NOMO-1 treated with DMSO at 0.1 percent for 48 hours (cell line): ENCODE data around the gene CPNE4.

Experiments used
- DNase-seq: peaks from one replicate; lab custom pipeline; 2025; ENCODE audit not compliant: unreplicated experiment; lab: John Stamatoyannopoulos, UW

Gene CPNE4

GRCh38 chr3:131744765-131745164 is 290.0 kb downstream of the CPNE4 start:
- DNase-seq: no peak

GRCh38 chr3:131743126-131743525 is 291.7 kb downstream of the CPNE4 start:
- no peak for DNase-seq

GRCh38 chr3:131739211-131739610 is 295.6 kb downstream of the CPNE4 start:
- no peak for DNase-seq

- DNase-seq: no peak
Observed at GRCh38 chr3:131738095-131738494, 296.7 kb downstream of the CPNE4 start.

- no peak for DNase-seq
Observed at GRCh38 chr3:131735544-131735943, 299.3 kb downstream of the CPNE4 start.

- DNase-seq: no peak
Observed at GRCh38 chr3:131735116-131735515, 299.7 kb downstream of the CPNE4 start.

GRCh38 chr3:131733086-131733841 is 301.6 kb downstream of the CPNE4 start:
- no peak for DNase-seq

- DNase-seq: no peak
Observed at GRCh38 chr3:131731709-131732108, 303.1 kb downstream of the CPNE4 start.

GRCh38 chr3:131730581-131730980 is 304.2 kb downstream of the CPNE4 start:
- no peak for DNase-seq

GRCh38 chr3:131729643-131730017 is 305.2 kb downstream of the CPNE4 start:
- DNase-seq: no peak

- DNase-seq: no peak
Observed at GRCh38 chr3:131728898-131729642, 305.7 kb downstream of the CPNE4 start.

- DNase-seq: no peak
Observed at GRCh38 chr3:131725414-131725813, 309.4 kb downstream of the CPNE4 start.

GRCh38 chr3:131723343-131723742 is 311.5 kb downstream of the CPNE4 start:
- no peak for DNase-seq

GRCh38 chr3:131717493-131717892 is 317.3 kb downstream of the CPNE4 start:
- DNase-seq: no peak

- DNase-seq: no peak
Observed at GRCh38 chr3:131716943-131717342, 317.9 kb downstream of the CPNE4 start.

GRCh38 chr3:131716007-131716406 is 318.8 kb downstream of the CPNE4 start:
- no peak for DNase-seq

- DNase-seq: no peak
Observed at GRCh38 chr3:131714585-131715220, 320.1 kb downstream of the CPNE4 start.

GRCh38 chr3:131713416-131714123 is 321.2 kb downstream of the CPNE4 start:
- DNase-seq: no peak

GRCh38 chr3:131712662-131713061 is 322.2 kb downstream of the CPNE4 start:
- no peak for DNase-seq

- no peak for DNase-seq
Observed at GRCh38 chr3:131711114-131711768, 323.6 kb downstream of the CPNE4 start.

- no peak for DNase-seq
Observed at GRCh38 chr3:131708241-131708640, 326.6 kb downstream of the CPNE4 start.
